HG02642 (cell line): ENCODE measurements around the gene CRMP1.
"Not testable (repeated sequence)": the region's sequence is repeated elsewhere in the genome, so short reads cannot be mapped to it uniquely, and the experiment has no call there.

Experiments used
- ATAC-seq: cut with Tn5 transposase; IDR thresholded peaks from one replicate; pipeline ENCODE4 v1.9.1; 2021; ENCODE audit warnings: mild to moderate bottlenecking; ENCODE audit not compliant: unreplicated experiment, poor library complexity

The CRMP1 gene

DNA sequence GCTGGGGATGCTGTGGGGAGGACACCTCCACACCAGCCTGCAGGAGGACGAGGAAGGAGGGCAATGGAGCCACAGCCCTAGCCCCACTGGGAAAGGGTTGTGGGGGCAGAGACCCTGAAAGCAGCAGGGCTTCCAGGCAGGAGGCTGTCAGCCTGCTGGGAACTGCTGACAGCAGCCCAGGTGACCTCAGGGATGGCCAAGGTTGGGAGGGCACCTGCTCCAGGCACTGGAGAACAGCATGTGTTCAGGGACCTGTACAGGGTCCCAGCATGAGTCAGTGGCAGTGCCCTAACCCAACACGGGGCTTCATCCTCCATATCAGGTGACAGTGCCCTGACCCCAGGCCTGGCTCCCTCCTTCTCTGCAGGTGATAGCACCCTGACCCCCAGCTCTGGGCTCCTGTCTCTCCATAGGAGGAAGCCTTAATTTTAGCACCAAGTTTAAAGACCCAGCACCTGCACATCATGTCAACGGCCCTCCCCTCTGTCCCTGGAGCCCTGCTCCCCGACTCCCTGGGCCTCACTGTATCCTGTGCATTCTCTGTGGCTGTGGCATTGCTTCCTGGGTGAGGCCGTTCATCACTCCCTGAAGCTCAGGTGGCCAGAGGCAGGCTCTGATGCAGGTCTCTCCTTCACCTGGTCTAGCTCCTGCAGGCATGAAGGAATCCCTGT lies 66.3 kb downstream of the CRMP1 start:
- ATAC-seq: no peak

DNA sequence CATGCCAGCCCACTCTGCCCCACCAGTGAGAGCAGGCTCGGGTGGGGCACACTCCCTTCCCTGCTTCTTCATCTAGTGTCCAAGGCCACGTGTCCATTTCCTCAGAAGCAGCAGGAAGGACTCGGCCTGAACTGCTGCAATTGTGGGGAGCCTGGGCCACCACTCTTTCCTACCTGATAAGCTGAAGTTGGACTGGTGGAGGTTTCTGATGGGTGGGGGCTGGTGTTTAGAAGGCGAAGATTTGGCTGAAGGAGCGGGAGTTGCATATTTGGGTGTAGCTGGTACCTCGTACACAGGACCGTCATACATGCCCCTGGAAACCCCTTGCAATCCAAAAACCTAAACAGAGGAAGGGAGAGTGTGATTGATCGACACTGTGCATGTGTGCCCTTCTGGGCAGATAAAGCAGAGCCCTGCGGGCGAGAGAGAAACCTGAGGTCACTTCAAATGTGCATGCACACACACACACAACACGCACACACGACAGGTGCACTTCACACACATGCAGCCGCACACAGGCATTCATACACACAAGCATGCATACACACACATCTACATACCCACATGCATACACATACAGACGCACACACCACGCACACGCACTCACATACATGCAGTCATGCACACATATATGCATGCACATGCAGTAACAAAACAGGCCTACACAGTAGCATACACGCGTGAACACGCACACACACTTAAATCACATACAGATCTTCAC lies 67.4 kb downstream of the CRMP1 start:
- ATAC-seq: no peak

DNA sequence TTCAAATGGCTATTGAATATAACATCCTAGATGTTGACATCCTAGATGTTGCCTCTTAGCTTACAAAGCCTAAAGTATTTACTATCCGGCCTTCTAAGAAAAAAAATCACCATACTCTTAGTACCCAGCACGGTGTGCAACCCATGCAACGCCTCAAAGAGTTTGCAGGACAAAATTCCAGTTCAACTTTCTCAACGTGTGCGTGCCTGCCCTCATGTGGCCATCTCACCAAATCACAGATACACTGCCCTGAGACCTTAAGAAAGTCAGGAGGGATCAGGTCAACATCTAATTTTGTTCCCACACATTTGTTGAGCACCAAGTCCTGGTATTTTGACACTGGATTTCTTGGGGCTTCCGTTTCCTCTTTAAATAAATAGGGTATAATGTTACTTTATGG lies 68.3 kb downstream of the CRMP1 start:
- ATAC-seq: no peak

DNA sequence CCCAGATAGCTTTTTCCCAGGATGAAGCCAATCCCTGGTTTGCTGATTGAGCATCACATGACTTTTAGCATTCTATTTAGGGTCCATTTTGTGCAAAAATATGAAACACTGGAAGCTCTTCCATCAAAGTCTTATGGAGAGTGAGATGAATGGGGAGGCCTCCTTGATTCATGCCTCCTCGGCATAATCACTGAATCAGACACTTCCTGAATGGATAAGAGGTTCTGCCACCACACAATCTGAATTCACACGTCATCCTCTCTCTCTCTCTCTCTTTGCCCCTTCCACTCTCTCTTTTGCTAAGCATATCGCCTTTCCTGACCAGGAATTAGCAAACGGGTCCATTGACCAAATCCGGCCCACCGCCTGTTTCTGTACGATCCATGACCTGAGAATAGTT lies 68.7 kb downstream of the CRMP1 start:
- ATAC-seq: no peak

DNA sequence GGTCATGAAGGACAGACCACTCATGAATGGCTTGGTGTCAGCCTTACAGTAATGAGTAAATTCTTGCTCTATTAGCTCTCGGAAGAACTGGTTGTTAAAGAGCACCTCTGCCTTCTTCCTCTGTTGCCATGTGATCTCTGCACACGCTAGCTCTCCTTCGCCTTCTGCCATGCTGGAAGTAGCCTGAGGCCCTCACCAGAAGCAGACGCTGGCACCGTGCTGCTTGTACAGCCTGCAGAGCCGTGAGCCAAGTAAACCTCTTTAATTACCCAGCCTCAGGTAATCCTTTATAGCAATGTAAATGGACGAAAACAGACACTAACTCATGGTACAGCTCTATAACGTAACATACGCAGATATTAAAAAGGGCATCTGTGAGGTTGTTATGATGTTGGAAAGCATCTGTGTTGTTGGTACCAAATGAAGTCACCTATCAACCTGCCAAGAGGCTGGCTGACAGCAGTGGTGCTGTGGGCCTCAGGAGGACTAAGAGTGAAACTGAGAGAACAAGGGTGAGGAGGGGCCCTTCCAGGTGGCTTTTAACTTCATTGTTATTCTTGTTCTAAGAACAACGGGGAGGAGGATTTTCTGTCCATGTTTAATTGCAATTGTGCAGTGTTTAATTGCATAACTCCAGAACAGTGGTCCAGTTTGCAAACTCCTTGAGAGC lies 69.2 kb downstream of the CRMP1 start:
- ATAC-seq: peak; percentile 50

DNA sequence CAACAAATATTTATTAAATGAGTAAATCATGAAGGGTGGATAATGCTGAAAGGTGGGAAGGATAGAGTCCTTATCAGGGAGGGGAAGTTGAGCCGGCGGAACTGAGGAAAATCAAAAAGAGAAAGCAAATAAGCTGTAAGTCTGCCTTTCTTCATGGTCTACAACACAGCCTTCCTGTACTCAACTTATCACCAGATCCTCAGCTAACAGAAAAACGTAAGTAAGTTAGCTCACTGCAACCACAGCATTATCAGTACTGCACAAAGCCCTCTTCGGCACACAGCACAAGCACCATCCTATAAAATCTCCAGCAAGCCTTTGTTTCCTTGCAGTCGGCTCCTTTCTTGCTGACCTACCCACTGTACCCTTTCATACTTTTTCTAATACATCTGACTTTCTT lies 70.3 kb downstream of the CRMP1 start:
- ATAC-seq: no peak

DNA sequence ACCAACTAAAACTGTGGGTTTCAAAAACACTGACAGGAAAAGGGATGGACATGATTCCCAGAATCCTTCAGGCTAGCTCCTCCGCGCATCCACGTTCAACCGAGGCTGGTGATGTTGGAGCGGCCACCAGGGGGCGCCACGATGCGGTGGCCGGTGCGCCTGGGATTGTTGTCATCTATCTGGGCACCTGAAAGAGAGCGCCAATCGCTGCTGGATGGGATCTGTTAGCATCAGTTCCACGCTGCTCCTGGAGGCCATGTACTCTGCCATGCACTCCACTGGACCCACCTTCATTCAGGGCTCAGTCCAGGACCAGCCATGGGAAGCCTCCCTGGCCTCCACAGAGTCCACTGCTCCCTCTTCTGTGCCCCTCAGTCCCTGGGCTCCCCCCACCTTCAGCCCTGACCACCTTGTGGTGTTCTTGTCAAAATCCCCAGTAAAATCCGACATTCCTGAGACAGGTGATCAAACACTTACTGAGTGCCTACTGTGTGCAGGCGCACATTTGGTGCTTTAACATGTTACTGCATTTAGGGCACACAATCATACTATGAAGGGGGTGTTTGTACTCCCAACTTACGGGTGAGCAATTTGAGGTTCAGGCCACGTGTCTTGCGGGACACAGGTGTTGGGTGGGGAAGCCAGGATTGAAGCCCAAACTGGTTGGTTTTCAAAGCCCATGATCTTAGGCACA lies 71.1 kb downstream of the CRMP1 start:
- ATAC-seq: no peak

DNA sequence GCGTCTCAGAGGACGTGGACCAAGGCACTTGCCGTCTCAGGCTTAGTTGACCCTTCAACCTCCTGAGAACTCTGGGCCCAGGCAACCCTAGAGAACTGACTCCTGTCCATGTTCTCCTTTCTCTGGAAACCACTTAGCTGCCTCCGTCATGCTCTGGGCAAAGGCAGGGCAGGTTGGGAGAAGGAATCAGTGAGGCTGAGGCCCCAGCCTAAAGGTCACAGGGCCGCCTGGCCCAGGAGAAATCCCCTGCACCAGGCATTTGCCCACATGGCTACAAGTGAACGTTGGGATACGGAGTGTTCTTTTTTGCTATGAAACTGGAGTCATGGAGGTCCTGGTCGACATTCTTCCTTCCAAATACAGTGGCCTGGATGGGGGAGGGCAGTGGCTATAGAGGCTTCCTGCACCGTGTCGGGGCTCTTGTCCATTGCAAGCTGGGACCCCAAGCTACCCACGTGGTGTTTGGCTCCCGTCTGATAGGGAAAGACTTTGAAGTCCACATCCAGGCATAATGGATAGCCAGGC lies 76.0 kb downstream of the CRMP1 start:
- ATAC-seq: no peak

DNA sequence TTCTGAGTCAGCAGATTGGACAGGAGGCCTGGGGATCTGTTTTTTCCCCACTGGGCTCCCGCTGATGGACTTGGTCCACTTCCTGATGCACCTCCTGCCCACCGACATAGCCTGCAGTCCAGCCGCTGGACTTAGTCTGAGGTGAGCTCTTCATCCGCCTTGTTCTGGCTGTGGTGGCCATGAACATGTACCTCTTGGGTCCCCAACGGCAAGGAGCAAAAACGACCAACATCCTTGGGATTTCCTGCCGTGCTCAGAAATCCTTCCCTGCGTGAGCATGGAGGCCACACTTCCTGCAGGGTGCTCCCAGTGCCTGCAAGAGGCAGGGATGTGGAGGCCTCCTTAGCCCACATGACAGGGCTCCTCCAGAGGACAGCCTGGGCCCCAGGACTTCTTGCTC lies 76.8 kb downstream of the CRMP1 start:
- ATAC-seq: no peak

DNA sequence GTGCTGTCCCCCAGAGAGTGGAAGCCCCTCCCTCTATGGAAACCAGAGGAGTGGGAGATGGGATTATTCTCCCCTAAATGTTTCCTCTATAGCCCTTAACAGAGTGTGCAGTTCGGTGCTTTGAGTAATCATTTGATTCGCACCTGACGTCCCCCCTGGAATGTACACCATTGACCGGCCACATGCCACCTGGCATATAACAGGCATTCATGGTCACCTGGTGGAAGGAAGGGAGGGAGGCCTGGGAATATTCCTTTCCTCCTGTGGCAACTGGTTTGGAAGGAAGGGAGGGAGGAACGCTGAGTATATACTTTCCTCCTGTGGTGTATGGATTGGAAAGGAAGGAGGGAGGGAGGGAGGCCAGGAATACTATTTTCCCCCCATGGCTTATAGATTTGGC lies 77.2 kb downstream of the CRMP1 start:
- no peak for ATAC-seq

DNA sequence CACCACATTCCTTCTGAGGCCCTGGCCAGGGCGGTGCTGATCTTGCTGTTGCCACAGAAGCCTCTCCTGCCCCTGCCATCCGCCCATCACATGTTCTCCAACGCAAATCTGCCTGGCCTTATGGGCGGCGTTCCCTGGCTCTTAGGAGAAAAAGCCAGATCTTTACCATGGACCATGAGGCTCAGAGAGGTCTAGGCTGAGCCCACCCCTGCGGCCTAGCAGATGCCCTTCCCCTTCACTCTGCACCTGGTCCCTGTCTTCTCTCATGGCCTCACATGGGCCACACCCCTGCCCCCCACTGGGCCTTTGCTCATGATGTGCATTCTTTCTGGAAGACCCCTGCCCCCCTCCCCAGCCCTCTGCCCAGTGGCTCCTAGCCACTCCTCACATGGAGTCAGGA lies 78.5 kb downstream of the CRMP1 start:
- no peak for ATAC-seq

DNA sequence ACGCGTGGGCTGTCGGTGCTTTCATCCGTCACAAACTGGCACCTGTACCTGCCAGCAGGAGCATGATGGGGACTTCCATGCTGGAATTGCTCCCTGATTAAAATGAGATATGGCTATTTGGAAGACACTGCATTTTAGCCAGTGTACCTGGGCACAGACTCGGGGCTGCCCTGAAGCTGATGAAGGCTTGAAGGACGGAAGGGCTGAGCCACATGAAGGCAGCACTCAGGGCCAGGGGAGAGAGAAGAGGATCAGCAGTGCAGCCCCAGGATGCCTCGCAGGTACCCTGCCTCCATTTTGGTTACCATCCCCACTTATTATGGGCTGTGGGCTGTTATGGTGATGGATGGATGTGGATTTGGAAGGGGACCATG lies 79.0 kb downstream of the CRMP1 start:
- ATAC-seq: no peak

DNA sequence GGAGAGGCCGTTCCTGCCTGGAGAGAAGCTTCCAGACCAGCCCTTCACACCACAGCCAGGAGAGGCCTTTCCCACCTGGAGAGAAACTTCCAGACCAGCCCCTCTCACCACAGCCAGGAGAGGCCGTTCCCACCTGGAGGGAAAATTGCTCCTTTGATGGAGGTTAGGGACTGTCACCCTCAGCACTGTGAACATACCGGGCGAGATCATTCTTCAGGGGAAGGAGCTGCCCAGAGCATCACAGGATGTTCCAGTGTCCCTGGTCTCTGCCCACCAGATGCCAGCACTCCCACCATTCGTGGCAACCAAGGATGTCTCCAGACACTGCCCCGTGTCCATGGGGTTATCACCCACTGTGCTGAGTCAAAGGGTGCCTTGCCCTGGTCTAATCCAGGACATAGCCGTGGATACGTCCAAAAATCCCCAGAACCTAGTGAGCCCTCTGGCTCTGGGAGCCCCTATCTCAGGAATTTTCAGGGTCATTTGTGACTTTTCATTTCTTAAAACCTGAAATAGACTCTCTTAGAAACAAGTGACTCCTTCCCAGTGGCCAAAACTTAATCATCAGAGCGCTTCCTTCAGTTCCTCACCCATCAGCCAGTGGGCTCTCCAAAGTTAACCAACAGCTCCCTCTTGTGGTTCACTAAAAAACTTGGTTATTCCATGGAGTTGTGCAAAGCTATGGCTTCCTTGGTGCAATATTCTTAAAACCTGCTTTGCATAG lies 80.2 kb downstream of the CRMP1 start:
- ATAC-seq: no peak

DNA sequence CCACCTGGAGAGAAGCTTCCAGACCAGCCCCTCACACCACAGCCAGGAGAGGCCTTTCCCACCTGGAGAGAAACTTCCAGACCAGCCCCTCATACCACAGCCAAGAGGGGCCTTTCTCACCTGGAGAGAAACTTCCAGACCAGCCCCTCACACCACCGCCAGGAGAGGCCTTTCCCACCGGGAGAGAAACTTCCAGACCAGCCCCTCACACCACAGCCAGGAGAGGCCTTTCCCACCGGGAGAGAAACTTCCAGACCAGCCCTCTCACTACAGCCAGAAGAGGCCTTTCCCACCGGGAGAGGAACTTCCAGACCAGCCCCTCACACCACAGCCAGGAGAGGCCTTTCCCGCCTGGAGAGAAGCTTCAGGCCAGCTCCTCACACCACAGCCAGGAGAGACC lies 80.8 kb downstream of the CRMP1 start:
- not testable (repeated sequence) for ATAC-seq

DNA sequence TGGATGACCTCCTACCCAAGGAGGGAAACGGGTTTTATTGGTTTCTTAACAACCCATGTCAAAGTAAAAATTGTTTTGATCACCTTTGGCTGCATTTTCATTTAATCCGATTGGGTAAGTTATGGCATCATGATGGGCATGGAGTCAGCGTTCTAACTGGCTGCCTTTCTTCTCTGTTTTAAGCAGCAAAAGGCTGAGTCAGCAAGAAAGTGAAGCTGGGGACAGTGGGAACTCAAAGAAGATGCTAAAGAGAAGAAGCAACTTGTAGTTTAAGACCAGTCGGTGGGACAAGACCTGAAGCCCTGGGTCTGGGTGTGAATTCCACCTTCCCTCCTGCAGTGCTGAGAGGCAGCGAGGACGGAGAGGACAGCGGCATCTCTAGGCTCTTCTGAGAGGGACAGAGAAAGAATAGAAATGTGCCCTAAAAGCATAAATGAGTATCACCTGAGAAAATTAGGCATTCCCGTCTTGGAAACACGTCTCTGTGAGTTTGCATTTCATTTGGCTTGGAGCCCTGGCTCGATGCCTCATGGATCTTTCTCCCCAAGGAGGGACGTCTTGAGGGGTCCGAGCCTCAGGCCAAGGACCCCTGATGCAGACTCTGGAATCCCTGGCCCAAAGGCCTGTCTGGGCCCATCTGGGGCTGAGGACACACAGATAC lies 82.0 kb downstream of the CRMP1 start:
- no peak for ATAC-seq

DNA sequence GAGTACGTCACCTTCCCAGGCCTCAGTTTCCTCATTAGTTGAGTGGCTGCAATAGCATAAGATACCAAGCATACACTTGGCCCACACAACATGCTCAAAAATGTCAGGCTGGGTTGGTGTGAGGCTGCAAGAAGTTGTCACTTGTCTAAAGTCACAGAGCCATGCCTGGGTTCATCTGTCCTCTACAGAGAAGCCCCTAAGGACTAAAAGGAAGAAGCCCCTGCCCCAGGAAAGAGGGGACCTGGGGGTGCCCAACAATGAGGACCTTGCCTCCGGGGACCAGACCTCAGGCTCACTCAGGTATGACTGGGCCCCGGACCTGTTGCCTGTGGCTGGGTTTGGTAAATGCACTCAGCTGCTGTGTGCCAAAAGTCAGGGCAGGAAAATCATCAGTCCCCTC lies 82.7 kb downstream of the CRMP1 start:
- ATAC-seq: no peak

DNA sequence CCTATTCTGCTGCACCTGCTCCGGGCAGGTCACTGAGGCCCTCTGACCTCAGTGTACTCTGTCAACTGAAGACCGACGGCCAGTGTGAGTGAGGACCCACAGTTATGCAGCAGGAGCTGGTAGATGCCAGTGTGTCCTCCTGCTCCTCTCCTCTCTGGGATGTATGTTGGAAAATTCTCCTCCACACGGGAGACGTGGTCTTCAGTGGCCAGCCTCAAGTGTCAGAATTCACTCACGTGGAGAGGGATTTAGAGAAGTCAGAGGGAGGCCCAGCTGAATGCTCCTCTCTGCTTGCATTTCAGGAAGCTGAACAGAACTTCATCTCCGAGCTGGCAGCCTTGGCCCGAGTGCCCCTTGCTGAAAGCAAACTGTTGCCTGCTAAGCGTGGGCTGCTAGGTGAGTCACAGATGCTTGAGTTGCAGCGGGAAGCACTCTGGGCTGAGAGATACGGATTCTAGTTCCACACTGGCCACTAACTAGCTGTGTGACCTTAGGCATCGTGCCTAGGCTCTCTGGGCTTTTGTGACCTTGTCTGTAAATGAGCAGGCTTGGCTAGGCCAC lies 83.6 kb downstream of the CRMP1 start:
- no peak for ATAC-seq

DNA sequence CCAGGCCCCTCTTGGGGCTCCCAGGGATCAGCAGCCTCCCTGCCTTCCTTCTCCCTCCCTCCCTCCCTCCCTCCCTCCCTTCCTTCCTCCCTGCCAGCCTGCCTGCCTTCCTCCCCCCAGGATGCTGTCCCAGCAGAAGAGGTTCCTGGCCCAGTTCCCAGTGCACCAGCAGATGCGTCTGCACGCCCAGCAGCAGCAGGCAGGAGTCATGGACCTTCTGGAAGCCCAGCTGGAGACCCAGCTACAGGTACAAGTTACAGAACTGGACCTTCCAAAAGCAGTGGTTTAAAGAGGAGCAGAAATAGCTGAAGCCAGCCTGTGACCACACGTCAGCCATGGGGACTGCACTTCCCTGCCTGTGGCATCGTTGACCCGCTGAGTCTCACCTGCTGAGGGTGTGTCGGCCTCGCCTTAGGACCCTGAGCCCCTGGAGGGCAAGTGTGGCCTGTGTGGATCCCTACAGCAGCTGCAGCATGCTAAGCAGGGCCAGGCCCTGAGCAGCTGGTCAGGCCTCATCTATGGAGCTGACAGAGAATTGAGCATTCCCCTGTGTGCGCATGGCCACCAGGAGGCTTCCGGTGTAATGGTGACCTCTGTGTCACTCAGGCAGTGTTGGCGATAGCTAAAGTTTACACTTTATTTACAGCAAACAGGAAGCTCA lies 84.7 kb downstream of the CRMP1 start:
- ATAC-seq: no peak

DNA sequence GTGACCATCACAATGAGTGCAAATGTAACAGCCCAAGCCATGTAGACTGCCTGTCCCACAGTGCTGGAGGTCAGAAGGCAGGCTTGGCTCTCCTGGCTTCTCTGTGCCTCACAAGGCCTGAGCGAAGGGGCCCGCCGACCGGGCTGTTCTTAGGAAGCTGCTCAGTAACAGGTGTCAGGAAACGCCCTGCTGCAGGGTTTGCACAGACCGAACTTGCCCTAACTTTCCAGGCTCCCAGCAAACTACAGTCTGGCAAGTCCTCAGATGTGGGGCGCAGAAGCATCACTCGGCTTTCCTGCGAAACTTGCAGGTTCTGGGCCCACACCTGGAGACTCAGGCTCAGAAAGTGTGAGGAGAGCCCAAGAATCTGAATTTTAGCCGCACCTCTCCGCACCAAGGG lies 87.6 kb downstream of the CRMP1 start:
- ATAC-seq: no peak
